HG02678 (cell line): Measurements from ENCODE around the gene OLFML2A.
"Not testable (repeated sequence)": the region's sequence is repeated elsewhere in the genome, so short reads cannot be mapped to it uniquely, and the experiment has no call there.

Source experiments
- ATAC-seq: cut with Tn5 transposase; IDR thresholded peaks from one replicate; pipeline ENCODE4 v1.9.1; 2021; ENCODE audit warnings: mild to moderate bottlenecking, moderate library complexity; ENCODE audit not compliant: unreplicated experiment

The OLFML2A gene

GRCh38 chr9:124818431-124819281, 41.7 kb downstream of the OLFML2A start:
- ATAC-seq: no peak

- no peak for ATAC-seq
Observed at GRCh38 chr9:124820698-124821623, 44.0 kb downstream of the OLFML2A start.

DNA sequence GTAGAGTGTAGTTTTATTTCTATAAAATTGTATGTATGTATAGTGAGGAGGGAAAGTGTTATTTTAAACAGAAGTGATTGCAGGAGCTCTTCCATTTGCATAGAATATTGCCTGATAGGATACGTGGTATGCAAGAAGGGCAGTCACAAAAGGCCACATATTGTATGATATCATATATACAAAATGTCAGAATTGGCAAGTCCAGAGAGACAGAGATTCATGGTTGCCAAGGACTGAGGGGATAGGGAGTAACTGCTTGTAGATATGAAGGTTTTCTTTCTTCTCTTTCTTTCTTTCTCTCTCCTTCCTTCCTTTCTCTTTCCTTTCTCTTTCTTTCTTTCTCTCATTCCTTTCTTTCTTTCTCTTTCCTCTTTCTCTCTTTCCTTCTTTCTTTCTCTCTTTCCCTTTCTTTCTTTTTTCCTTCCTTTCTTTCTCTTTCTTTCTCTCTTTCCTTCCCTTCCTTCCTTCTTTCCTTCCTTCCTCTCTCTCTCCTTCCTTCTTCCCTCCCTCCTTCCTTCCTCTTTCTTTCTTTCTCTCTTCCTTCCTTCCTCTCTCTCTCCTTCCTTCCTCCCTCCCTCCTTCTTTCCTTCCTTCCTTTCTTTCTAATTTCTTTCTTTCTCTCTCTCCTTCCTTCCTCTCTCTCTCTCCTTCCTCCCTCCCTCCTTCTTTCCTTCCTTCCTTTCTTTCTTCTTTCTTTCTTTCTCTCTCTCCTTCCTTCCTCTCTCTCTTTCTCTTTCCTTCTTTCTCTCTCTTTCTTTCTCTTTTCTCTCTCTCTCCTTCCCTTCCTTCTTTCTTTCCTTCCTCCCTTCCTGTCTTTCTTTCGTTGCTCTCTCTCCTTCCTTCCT, 51.8 kb downstream of the OLFML2A start:
- ATAC-seq: no peak

DNA sequence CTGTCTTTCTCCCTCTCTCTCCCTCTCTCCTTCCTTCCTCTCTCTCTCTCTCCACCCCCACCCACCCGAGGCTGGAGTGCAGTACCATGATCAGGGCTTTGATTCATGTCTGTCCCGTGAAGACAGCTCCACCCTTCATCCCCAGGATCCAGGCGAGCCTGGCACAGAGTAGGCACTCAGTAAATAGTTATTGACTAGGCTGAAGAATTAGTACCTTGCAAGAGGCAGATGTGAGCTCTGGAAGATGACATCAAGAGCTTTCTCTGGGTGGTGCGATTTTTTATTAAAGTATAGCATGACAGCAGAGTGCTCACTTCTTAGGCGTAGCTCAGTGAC, 52.4 kb downstream of the OLFML2A start:
- no peak for ATAC-seq

DNA sequence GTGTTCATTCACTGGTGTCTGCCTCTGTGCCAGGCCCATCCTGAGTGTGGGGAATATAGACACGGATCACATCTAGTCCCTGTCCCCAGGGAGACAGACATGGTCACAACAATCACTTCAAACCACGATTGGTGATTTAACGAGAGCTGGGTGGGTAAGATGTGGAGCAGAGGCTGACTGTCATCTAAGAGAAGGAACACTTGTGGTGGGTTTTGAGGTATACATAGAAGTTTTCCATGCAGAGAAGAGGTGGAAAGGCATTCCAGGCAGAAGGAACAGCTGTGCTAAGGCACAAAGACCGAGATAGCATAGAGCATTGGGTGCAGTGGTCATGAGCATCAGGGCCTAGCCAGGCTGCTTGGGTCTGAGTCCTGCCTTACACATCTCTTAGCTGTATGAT, 53.7 kb downstream of the OLFML2A start:
- no peak for ATAC-seq

DNA sequence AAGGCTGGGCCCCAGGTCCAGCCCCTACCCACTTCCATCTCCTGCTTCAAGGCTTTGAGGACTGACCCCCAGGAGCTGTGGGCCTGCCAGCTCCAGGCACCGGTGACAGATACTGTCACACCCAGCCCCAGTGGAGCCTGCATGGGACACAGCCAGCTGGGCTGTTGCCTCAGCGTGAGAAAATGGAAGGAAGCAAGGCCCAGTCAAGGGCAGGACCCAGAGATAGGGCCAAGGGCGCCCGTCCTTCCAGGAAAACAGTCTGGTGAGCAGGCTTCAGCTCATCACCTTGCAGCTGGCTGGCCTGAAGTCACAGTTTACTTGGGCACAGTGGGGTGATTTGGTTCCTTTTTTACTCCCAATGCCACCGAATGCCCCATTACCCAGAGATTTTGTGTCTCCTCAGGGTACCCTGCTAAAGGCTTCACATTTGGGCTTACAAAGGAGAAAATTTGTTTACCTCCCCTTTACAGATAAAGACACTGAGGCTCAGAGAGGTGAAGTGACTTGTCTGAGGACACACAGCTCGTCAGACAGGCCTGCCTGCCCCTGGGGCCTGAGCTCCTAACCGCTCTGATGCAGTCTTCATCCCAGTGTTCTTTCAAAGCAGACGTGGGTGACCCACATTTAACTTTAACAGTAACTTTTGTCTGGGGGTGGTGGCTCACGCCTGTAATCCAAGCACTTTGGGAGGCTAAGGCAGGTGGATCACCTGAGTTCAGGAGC, 54.9 kb downstream of the OLFML2A start:
- ATAC-seq: no peak

- ATAC-seq: no peak
Observed at GRCh38 chr9:124834591-124834990, 57.7 kb downstream of the OLFML2A start.

- ATAC-seq: no peak
Observed at GRCh38 chr9:124835026-124835557, 58.2 kb downstream of the OLFML2A start.

DNA sequence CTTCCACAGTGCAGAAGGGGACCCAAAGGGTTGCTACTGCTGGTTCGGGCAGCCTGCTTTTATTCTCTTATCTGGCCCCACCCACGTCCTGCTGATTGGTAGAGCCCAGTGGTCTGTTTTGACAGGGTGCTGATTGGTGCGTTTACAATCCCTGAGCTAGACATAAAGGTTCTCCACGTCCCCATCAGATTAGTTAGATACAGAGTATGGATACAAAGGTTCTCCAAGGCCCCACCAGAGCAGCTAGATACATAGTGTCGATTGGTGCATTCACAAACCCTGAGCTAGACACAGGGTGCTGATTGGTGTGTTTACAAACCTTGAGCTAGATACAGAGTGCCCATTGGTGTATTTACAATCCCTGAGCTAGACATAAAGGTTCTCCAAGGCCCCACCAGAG, 61.2 kb downstream of the OLFML2A start:
- not testable (repeated sequence) for ATAC-seq

DNA sequence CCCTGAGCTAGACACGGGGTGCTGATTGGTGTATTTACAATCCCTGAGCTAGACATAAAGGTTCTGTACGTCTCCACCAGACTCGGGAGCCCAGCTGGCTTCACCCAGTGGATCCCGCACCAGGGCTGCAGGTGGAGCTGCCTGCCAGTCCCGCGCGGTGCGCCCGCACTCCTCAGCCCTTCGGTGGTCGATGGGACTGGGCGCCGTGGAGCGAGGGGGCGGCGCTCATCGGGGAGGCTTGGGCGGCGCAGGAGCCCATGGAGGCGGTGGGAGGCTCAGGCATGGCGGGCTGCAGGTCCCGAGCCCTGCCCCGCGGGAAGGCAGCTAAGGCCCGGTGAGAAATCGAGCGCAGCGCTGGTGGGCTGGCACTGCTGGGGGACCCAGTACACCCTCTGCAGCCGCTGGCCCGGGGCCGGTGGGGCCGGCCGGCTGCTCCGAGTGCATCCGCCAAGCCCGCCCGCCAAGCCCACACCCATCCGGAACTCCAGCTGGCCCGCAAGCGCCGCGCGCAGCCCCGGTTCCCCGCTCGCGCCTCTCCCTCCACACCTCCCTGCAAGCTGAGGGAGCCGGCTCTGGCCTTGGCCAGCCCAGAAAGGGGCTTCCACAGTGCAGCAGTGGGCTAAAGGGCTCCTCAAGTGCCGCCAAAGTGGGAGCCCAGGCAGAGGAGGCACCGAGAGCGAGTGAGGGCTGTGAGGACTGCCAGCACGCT, 61.8 kb downstream of the OLFML2A start:
- ATAC-seq: not testable (repeated sequence)

DNA sequence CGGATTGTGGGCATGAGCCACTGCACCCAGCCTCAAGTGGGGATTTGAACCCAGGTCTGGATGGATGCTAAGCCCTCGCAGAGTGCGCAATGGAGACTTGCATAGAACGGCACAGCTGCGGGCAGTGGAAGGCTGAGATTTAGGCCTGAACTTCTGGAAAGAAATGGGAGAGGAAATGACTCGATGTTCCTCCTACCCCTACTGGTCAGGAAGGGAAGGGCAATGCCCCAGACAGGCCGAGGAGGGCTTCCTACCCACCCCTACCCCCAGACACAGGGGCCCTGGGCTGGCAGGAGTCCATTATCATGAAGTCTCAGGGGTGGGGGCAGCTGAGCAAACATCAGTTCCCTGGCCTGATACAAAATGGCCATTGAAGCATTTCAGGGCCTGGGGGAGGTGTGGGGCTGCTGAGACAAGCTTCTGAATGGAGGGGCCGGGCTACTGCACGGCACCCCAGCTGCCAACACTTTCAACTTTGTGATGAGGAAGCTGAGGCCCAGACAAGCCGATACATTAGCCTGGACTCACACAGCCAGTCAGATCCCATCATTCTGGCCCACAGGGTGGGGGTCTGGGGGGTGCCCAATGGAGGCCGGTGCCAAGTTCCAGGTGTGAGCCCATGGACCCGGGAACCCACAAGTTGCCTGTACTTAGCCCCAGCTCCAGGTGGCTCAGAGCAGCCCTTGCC, 62.8 kb downstream of the OLFML2A start:
- ATAC-seq: no peak

- no peak for ATAC-seq
Observed at GRCh38 chr9:124840300-124840833, 63.4 kb downstream of the OLFML2A start.

GRCh38 chr9:124841075-124841821, 64.3 kb downstream of the OLFML2A start:
- no peak for ATAC-seq

DNA sequence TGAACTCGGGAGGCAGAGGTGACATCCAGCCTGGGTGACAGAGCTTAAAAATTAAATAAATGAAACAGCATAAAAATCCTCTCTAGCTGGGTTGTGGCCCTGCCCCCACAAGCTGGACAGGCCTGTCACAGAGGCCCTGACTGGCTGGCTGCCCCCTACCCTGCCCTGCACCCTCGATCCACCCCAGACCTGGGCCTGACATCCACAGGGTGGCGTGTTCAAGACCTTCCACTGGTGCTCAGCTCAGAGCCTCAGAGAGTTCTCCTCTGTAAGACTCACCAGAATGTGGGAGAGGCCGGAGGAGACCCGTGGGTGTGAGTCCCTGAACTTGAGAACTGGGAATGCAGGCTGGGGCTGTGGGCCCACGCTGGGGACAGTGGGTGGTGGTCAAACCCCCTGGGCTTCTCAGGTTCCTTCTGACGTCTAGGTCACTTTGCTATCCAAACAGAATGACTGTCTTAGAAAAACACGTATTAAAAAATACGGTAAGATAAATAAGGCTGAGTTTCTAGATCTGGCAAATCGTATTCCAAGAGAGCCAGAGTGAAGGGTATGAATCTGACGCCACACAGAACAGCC, 66.6 kb downstream of the OLFML2A start:
- ATAC-seq: no peak

GRCh38 chr9:124844291-124844690, 67.4 kb downstream of the OLFML2A start:
- ATAC-seq: no peak

DNA sequence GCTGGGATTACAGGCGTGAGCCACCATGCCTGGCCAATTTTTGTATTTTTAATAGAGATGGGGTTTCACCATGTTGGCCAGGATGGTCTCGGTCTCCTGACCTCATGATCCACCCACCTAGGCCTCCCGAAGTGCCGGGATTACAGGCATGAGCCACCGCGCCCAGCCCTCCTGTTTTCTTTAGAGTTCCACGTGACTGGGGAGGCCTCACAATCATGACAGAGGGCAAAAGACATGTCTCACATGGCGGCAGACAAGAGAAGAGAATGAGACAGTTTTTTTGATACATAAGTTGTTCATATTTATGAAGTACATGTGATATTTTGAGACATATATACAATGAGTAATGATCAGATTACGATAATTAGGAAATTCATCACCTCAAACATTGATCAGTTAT, 69.5 kb downstream of the OLFML2A start:
- not testable (repeated sequence) for ATAC-seq

- ATAC-seq: no peak
Observed at GRCh38 chr9:124846969-124847368, 70.0 kb downstream of the OLFML2A start.

DNA sequence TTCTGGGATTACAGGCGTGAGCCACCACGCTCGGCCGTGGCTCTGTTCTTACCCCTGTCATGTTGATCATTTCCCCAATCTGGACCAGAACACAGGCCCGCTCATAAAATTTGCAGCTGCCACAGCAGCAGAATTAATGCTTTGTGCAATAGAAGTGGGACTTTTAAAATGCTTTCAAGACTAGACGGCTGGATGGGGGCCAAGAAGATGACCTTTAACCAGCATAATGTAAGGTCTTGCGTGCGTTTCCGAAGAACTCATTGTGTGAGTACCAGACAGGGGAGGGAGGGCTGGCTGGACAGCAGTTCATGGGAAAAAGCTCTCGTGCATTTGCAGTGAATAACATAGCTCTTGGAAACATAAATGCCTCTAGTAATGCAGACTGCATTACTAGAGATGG, 72.9 kb downstream of the OLFML2A start:
- ATAC-seq: no peak
